Stimulated activated CD4-positive, alpha-beta T cell treated with anti-CD3 and anti-CD28 coated beads, Interleukin-4, amount 100 ng/mL, for 1 hour (primary cell): ENCODE data around the gene MRPL20.
"Not testable (repeated sequence)": the region's sequence is repeated elsewhere in the genome, so short reads cannot be mapped to it uniquely, and the experiment has no call there.

Experiments
- DNase-seq: peaks from one replicate; pipeline ENCODE4 v3.0.0-alpha.2; 2020

Gene MRPL20

DNA sequence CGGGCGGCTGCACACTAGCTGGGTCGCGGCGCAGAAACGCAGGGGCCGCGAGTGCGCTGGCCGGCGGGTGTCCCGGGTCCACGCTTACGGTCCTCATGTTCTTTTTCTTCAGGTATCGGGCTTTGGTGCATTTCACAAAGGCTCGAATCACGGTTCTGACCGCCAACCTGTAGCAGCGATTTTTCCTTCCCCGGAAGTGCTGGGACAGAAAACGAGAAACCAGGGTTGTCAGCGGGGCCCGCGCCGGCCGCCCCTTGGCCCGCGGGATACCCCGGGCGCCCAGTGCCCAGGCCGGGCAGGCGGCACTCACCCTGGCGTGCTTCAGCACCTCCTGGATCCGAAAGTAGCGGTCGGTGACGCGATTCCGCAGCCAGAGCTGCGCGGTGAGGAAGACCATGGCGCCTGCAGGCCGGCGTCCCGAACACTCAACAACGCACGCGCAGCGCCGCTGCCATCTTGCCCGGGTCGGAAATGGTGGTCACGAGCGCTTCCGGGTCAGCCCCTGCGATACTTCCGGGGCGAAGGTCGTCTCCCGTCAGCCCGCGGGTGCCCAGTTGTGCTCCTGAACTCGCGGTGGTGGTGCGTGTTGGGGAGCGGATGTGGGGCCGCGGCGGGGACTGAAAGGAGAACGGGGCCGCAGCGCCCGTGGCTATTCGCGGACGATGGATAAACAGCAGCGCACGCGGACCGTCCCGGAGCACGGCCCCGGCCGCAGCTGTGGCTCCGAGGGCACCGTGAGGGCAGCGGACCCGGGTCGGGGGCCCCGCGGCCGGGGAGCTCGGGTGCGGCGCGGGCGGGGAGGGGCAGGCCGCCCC is at the start of gene MRPL20:
TSS of gene MRPL20 (minus strand) at position 473 of the 815 bp plus-strand sequence. CDS start at position 397, 76 bp downstream.
- peak; percentile 96 for DNase-seq

DNA sequence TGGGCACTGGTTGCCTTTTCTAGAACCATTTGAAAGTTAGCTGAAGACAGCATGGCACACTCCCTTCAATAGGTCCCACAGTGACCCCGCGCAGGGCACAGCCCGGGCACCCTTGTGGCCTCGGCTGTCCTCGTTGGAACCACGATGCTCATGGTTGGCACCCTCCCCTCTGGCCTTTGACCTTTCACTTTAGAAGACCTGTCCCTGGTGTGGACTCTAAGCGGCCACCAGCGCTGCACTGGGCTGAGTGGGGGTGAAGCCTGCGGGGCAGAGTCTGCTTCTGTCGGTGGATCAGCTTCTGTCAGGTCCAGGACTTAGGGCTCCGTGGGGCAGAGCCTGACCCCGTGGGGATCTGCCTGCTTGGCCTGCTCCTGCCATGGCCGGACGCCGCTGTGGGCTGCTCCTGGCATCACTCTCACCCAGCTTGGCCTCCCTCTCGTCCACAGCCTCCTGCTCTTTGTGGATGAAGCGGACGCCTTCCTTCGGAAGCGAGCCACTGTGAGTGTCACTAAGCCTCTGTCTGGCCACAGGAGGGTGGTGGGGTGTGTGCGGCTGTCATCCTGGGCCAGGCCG is 49.7 kb upstream of the MRPL20 start:
- not testable (repeated sequence) for DNase-seq

DNA sequence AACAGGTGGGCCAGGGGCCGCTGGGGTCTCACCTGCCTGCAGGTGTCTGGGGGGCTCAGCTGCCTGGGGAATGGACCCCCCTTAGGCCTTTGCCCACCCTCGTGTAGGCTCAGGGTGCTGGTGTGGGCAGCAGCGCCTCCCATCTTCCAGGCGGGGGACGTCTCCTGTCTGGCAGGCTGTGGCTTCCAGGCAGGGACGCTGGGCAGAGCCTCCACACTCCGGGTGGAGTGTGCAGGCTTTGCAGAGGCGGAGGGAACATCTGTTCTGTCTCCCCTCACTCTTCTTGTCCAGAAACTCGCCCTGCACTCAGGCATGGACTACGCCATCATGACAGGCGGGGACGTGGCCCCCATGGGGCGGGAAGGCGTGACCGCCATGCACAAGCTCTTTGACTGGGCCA is 48.8 kb upstream of the MRPL20 start:
- DNase-seq = not testable (repeated sequence)

DNA sequence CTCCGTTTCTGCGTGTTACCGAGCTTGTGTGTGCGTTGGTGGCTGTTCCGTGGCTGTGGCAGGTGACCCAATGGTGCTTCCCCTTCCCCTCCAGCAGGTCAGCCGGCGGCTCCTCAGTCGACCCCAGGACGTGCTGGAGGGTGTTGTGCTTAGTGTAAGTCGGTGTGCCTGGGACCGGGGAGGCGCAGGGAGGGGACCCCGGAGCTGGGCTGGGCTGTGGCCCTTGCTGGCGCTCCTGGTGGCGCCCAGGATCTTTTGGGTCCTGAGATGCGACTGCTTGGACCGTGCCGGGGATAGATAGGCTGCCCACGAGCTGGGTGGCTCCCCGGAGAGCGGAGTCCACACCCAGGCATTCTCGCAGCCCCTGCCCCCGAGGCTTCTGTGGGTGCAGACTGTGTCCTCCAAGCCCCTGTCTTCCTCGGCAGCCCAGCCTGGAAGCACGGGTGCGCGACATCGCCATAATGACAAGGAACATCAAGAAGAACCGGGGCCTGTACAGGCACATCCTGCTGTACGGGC is 48.3 kb upstream of the MRPL20 start:
- DNase-seq = no peak

DNA sequence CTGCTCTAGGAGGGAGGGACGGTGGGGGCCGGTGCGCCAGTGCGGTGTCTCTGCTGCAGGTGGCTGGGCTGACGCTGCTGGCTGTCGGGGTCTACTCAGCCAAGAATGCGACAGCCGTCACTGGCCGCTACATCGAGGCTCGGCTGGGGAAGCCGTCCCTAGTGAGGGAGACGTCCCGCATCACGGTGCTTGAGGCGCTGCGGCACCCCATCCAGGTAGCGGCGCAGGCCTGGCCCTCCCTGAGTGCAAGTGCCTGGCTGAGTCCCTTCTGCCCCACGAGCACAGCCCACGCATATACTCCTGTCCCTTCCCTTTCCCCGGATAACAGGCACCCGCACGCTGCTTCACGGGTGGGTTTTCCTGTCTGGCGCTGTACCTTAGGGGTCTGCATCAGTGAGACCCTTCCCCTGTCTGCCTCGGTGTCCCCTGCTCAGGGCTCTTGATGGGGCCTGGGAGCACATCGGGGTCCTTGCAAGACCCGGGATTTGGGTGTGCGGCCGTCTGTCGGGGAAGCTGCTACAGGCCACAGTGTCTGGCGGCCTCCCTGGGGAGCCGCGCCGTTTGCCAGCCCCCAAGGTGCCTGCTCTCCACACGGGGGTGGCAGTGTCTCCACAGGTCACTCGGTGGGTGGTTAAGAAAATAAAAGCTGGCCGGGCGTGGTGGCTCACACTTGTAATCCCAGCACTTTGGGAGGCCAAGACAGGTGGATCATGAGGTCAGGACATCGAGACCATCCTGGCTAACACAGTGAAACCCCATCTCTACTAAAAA is 47.4 kb upstream of the MRPL20 start:
- not testable (repeated sequence) for DNase-seq

DNA sequence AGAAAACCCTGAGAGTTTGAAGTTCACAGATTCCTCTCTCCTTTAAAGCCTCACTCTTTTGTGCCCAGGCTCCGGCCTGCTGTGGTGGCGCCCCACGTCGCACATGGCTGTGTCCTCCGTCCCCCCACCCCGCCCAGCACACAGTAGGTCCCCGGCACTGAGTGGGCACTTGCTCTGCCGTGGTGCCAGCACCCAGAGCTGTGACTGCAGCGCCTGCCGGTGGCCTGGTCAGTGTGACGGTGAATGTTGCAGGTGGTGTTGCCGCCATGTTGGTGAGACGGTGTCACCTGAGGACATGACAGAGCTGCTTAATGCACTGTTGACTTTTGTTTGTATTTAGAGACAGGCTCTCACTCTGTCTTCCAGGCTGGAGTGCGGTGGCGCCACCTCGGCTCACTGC is 45.8 kb upstream of the MRPL20 start:
- no peak for DNase-seq

DNA sequence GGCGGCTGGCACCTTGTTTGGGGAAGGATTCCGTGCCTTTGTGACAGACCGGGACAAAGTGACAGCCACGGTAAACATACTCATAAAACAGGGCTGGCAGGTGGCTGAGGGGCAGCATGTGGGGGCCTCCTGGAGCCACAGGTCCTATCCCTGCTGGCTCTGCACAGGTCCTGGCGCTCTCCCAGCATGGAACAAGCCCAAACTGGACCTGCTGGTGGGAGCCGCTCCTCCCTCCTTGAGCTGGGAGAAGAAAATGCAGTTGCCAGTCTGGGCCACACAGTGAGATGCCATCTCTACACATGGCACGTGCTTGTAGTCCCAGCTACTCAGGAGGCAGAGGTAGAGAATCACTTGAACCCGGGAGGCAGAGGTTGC is 45.3 kb upstream of the MRPL20 start:
- not testable (repeated sequence) for DNase-seq

DNA sequence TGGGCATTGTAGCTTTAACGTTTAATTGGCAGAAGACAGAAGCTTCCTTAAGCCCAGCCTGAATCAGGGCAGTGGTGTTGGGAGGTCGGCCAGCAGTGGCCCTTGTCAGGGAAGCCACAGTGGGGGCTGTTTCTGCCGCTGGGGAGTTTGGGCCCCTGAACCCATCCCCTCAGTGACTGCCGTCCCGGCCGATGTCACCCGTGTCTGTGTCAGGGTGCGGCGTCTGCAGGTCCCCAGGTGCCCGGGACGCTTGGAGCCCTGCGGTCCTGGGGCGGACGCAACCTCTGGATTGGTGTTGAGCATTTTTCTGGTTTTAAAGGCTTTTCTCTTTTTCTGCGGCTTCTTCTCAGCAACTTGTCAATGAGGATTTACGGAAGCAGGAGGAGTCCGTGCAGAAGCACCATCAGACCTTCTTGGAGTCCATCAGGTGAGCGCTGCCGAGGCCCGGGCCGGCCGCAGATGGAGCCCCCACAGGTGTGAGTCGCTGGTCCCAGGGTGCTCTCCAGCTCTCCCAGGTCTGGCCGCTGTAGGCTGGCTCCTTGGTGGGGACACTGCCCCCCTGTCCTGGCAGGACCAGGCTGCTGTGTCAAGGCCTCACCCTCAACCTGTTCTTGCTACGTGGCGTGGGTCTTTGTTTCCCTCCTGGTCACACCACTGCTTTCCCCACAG is 44.7 kb upstream of the MRPL20 start:
- DNase-seq = no peak

DNA sequence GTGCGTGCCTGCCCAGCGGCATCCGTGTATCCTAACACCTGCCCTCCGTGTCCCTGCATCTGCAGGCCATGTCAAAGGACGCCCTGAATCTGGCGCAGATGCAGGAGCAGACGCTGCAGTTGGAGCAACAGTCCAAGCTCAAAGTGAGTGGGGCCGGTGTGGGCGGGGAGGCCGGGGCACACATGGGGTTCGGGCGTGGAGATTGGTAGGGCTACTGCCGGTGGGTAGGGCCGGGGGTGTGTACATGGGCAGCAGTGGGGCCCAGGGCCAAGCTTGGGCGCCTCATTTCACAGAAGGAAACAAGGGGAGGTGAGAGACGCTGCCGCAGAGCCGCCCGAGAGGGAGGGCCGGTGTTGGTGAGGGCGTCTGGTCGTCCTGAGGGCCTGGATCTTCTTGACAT is 43.5 kb upstream of the MRPL20 start:
- DNase-seq = not testable (repeated sequence)

DNA sequence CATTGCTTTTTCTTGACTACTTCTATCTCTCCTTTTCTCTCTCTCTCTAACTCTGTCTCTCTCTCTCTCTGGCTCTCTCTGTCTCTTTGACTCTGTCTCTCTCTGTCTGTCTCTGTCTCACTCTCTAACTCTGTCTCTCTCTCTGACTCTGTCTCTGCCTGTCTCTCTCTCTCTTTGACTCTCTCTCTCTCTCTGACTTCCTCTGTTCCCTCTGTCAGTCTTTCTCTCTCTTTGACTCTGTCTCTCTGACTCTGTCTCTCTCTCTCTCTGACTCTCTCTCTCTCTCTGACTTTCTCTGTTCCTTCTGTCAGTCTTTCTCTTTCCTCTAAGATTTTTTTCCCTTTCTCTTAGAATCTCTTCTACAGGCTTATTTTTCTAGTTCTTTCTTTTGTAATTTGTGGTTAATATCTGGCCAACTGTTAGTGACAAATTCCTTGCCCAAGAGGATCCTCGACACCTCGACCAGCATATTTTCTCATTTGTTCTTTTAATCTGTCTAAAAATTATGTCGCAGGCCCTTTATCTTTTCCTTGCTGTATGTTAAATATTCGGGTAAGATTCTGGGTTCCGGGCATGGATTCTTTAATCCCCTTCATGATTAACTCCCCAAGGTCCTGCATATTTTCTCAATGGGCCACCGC is 42.1 kb upstream of the MRPL20 start, which contains the start of gene ATAD3C:
TSS of gene ATAD3C (plus strand) at position 591 of the 641 bp plus-strand sequence. CDS start 995 bp downstream, outside the sequence.
- DNase-seq = no peak

DNA sequence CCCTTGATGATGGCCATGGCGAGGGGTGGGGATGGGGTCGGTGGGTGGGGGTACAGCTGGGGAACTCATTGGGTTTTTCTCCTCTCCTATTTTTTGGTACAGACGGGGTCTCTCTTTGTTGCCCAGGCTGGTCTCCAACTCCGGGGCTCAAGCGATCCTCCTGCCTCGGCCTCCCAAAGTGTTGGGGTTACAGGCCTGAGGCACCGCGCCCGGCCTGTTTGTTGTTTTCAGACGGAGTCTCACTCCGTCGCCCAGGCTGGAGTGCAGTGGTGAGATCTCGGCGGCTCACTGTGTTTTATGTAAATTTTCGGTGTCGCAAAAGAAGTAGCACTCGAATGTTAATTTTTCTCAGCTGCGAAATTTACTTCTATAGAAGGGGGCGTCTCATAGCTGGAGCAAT is 39.5 kb upstream of the MRPL20 start:
- DNase-seq = not testable (repeated sequence)

DNA sequence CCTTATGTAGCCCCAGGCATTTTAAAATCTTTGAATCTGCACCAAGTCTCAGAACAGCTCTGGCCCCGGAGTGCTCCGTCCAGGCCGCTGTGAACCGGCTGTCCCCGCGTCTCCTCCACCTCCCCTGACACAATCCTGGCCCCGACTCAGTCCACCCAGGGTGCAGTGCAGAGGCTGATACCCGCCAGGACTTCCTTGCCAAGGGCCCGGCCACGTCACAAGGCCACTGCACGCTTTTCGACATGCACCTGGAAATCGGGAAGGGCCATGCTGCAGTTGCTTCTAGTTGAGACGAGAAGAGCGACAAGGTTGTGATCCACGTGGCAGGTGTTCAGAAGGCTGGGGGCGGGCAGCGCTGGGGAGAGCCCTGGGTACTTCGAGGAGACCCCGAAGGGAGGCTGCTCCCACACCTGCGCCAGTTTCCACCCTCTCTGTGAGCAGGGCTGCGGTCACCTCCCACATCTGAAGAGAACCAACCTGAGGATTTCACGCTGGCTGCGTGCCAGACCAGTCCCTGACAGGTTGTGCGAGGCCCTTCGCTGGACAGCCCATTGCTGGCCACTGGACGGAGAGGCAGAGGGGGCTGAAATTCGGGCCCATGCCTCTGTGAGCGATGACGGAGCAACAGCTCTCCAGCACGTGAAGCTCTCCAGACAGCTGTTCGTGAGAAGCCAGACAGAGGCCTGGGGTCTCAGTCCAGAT is 35.1 kb upstream of the MRPL20 start:
- DNase-seq = no peak

DNA sequence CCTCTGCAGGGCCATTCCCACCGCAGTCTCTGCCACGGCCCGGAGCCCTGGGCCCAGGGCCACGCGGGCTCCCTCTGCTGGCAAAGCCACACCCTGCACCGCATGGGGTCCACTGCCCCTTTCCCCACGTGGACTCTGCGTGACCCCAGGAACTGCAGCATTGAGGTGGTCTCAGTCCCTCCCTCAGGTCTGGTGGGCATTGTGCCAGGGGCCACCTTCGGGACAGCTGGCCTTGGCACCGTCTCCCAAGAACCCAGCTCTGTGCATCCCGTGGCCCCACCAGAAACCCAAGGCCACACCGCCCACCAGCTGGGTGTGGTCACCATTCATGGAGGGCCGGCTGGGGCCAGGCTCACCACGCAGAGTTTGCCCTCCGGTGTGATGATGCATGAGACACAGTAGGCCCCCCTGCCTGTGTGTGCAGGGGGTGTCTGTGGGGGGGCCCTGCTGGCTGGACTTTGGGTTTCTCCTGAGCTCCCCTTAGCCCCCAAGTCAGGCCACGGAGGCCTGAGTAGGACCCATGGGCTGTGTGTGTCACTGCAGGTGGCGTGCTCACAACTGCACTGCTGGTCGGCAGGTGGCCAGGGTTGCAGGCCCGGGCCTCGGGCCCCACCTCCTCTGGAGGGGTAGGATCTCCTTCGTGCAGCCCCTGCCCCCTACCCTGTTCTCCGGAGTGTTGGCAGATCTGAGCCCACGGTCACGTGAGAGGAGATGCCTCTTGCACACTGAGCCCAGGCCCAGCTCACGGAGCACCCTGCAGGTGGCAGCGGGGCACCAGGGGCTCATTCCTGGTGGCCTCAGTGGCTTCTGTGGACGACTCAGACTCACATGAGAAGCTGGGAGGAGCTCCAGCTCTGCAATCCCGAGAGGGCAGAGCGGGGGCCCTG is 34.2 kb upstream of the MRPL20 start:
- DNase-seq = peak; percentile 67

DNA sequence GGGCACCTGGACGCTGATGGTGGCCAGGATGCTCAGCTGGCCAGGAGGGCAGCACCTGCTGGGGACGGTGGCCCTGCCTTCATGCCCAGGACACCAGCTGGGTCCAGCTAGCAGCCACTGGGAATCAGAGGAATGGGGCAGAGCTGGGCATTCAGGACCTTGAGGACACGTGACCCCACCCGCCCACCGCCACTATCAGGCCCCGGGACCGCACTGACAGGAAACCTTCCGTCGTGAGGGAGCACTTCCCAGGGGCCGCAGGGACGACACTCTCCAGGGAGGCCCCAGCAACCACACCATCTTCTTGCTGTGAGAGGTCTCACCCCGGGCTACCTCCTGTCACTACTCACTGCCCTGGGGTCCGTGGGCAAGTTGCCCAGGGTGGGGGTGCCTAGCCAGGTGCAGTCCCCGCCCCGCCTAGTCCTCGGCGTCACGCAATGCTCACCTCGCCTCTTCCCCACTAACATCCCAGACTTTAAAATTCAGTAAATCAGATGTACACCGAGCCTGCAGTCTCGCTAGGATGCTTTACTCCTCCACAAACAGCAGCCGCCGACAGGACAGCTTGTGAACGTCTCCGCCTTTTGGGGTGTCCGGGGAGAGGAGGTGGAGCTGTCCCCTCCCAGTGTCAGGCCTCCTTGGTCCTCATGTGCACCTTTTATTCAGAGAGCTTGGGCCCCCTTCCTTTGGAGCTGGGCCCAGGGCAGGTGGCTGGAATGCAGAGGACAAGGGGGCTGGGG is 33.3 kb upstream of the MRPL20 start:
- no peak for DNase-seq

DNA sequence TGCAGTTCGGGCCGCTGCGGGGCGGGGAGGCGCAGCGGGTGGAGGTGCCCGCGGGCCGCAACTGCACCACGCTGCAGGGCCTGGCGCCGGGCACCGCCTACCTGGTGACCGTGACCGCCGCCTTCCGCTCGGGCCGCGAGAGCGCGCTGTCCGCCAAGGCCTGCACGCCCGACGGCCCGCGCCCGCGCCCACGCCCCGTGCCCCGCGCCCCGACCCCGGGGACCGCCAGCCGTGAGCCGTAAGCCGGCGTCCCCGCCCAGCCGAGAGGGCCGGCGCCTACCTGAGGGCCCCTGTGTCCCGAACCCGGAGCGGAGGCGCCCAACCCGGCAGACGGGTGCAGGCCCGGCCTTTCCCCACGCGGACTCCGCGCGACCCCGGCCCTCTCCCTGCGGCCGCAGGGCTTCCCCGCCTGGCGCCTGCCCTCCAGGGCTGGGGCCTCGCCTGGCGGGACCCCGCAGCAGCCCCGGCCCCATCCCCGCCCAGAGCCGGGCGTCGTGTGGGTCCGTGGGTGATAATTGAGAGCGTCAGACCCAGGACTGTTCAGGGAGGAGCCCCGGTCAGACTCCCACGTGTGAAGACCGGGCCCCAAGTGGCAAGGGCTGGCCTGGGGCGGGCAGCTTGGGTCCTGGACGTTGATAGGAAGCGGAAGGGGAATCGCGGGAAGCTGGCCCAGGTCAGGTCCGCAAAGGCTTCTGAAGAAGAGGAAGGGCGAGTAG is 32.6 kb upstream of the MRPL20 start:
- no peak for DNase-seq

DNA sequence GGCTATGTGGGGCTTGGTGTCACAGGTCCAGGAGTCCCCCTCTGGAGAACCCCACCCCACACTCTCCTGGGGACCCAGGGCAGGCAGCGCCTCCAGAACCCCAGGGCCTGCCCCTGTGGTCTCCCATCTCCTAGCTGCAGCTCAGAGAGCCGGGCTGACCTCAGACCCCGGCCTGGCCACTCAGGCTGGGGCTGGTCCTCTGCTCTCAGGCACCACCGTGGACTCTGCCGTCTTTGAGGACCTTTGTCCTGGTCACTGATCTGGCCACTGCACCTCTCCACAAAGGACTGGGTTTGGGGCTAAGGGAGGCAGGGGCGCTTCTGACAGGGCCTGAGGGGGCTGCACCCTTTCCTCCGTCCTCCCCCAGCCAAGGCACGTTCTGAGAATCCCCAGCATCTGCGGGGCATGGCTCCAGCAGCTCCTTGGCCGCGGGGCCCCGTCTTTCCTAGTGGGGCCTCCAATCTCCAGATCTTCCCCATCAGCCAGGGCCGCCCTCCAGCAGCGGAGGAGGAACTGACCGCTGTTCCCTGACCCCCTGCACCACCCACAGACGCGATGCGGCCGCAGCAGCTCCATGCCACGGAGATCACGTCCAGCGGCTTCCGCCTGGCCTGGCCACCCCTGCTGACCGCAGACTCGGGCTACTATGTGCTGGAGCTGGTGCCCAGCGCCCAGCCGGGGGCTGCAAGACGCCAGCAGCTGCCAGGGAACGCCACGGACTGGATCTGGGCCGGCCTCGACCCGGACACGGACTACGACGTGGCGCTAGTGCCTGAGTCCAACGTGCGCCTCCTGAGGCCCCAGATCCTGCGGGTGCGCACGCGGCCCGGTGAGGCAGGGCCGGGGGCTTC is 31.7 kb upstream of the MRPL20 start:
- no peak for DNase-seq

DNA sequence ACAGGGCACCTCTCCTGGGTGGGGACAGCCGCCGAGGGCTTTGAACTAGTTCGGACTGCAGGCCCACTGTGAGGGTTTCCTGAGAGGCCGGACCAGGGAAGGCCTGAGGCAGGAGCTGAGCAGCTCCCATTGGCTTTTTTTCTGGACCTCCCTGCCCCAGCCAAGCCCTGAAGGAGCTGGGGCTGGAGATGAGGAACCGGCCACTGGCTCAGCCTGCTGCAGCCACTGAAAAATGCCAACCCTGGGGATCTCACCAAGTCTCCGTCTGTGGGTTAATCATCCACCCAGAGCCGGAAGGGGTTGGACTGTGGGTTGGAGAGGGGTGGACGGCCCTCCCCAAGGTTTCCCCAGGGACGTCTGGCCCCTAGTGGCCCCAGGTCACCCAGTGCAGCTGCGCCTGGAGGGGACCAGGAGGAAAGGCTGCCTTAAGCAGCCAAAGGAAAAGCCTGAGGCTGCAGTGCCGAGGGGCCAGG is 30.8 kb upstream of the MRPL20 start:
- DNase-seq = no peak
